ENCODE results near the gene DOK3. TPM values are rescaled to one million over a fixed set of nuclear protein-coding genes. Genes with fewer than 3 reads are reported as not detected.

The DOK3 gene
- total and polyA plus RNA-seq, 10 of the 15 experiments (the other 5 are each of a cell fraction or from before 2014, with no cell fraction given), result 6.6 to 107 (median 52.1) TPM

DNA sequence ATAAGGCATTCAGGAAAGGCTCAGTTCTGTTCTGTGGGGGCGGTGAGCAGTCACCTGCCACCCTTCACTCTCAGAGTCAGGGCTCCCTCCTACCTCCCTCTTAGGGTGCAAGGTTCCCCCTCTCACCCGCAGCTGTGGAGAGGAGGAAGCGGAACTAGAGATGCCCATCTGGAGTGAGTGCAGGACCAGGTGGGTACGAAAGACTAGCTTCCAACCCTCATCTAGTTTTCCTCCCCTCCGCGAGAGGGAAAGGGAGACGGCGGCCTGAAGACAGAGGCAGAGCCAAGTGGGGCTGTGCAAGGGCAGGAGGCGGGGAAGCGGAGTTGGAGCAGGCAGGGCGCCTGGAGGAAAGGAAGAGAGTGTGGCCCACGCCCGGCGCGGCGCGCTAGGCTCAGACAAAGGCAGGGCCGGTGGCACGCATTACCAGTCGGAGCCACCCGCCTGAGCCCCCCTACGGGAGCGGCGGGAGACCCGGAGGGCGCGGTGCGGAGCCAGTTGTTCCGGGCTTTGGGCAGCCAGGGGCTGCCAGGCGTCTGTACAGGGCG is 55.7 kb downstream of the DOK3 start (continued):
- TF ChIP-seq, protein P1, sequence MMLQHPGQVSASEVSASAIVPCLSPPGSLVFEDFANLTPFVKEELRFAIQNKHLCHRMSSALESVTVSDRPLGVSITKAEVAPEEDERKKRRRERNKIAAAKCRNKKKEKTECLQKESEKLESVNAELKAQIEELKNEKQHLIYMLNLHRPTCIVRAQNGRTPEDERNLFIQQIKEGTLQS (IDR thresholded peaks at IDR 0.05; ENCODE audit: borderline replicate concordance, extremely low read depth, low read depth, low read length), result no peak
- TF ChIP-seq SPI1 (IDR thresholded peaks at IDR 0.05; ENCODE audit: borderline replicate concordance, insufficient read depth, low read depth, low read length), result peak; percentile 21; the same call in 1 of the 2 replicates
- peak; percentile 49 for TF ChIP-seq RAD51 (IDR thresholded peaks at IDR 0.05)
- TF ChIP-seq, protein P2, sequence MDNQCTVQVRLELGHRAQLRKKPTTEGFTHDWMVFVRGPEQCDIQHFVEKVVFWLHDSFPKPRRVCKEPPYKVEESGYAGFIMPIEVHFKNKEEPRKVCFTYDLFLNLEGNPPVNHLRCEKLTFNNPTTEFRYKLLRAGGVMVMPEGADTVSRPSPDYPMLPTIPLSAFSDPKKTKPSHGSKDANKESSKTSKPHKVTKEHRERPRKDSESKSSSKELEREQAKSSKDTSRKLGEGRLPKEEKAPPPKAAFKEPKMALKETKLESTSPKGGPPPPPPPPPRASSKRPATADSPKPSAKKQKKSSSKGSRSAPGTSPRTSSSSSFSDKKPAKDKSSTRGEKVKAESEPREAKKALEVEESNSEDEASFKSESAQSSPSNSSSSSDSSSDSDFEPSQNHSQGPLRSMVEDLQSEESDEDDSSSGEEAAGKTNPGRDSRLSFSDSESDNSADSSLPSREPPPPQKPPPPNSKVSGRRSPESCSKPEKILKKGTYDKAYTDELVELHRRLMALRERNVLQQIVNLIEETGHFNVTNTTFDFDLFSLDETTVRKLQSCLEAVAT (IDR thresholded peaks at IDR 0.05), result 0 out of 2 replicates have a peak, but pooled peaks have one; percentile 49

DNA sequence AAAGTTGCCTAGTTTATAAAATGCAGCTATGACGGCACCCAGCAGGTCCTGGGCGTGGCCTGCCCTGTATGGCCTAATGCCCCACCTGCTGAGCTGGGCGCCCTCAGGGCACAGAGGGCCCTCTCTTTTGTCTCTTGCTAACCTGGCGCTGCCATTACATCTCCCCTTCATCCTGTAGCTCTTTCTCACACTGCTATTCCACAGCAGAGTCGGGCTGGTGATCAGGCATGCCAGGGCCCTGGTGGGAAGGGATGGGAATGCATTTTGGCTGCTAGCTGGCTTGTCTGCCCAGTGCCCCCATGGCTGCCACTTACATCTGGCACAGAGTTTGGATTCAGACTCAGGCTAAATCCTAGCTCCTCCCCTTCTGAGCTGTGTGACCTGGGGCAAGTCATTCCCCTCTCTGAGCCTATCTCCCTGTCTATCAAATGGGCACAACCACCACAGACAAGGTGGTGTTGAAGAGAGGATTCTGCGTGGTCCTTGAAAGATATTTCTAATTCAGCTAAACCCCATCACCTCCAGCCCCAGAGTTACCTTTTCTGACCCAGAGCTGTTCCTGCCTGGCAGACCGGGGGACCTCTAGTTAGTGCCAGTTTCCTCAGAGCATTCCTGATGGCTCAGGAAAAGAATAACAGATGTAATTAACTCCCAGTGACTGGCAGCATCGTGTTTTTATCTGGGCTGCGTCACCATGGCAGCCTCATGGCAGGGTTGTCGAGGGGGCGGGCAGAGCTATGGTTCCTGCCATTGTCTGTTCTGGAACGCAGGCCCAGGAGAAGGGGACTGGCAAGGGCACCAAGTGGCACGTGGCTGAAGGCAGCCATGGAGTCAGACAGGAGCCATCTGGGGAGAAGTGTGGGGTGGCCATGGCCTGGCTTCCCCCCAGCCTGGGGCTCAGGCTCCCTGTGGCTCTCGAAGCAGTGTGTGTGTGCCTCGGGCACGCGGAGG is 56.7 kb downstream of the DOK3 start:
- H3K4me3 ChIP-seq, result no peak overlapping the region
- no peak overlapping the region for H3K9ac ChIP-seq (ENCODE audit: control insufficient read depth, insufficient read depth, low read length)
- in situ Hi-C loops (cut with MboI), result no loop called here

More for the DNA sequence above, 56.7 kb downstream of the DOK3 start:
- TF ChIP-seq, protein P3, sequence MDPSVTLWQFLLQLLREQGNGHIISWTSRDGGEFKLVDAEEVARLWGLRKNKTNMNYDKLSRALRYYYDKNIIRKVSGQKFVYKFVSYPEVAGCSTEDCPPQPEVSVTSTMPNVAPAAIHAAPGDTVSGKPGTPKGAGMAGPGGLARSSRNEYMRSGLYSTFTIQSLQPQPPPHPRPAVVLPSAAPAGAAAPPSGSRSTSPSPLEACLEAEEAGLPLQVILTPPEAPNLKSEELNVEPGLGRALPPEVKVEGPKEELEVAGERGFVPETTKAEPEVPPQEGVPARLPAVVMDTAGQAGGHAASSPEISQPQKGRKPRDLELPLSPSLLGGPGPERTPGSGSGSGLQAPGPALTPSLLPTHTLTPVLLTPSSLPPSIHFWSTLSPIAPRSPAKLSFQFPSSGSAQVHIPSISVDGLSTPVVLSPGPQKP (IDR thresholded peaks at IDR 0.05; ENCODE audit: low read depth, low read length), result no peak
- TF ChIP-seq, protein P4, sequence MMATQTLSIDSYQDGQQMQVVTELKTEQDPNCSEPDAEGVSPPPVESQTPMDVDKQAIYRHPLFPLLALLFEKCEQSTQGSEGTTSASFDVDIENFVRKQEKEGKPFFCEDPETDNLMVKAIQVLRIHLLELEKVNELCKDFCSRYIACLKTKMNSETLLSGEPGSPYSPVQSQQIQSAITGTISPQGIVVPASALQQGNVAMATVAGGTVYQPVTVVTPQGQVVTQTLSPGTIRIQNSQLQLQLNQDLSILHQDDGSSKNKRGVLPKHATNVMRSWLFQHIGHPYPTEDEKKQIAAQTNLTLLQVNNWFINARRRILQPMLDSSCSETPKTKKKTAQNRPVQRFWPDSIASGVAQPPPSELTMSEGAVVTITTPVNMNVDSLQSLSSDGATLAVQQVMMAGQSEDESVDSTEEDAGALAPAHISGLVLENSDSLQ (IDR thresholded peaks at IDR 0.05), result peak; percentile 78
- TF ChIP-seq SMARCA5 (IDR thresholded peaks at IDR 0.05), result peak; percentile 68
- TF ChIP-seq WRNIP1 (IDR thresholded peaks at IDR 0.05; ENCODE audit: borderline replicate concordance, low read depth, low read length), result no peak
- no peak overlapping the region for H3K4me2 ChIP-seq (ENCODE audit: control insufficient read depth, insufficient read depth)
- no peaks in the 10 kb centered on the region for H3K9me3 ChIP-seq (replicated peaks; ENCODE audit: control insufficient read depth, insufficient read depth, low read length)
- no peaks in the 10 kb centered on the region for H3K36me3 ChIP-seq (ENCODE audit: control insufficient read depth in 2 of 2, insufficient read depth in 2 of 2, low read length in 1 of 2)
- BruUV-seq (replicated peaks), result no TSS peak
- RAD21 ChIA-PET (ENCODE audit: unreplicated experiment), result interaction anchor here (0.9 to 13.5 kb wide), 12 partner anchors 8 to 100 kb away, joined by 3 to 291 read pairs (median 5); partner anchors contain the start of genes DOK3, F12, GRK6 and PRR7
- H3K27me3 ChIP-seq (replicated peaks in 1 of 2; ENCODE audit: control insufficient read depth in 2 of 2, insufficient read depth in 2 of 2, low read length in 1 of 2), result no peaks in the 10 kb centered on the region
- DNase-seq (ENCODE audit: low read depth, low spot score) (no peak), ATAC-seq (no peak), FAIRE-seq (no peak)
- SMC1A ChIA-PET (ENCODE audit: uncharacterized antibody, unreplicated experiment), result interaction anchor here (1.0 to 5.1 kb wide), 9 partner anchors 8 to 134 kb away, joined by 5 to 92 read pairs (median 9); partner anchors contain the start of genes F12, GRK6 and PFN3
- 92% methylated on average over 17 of the region's 17 CpGs for WGBS (ENCODE audit: insufficient coverage, insufficient replicate concordance, low lambda C conversion rate, missing lambda C conversion rate)
- POLR2A ChIA-PET, result interaction anchor here (1.3 to 13.6 kb wide), 6 partner anchors 8 to 88 kb away, joined by 3 to 358 read pairs (median 26); partner anchors contain the start of gene GRK6
- H3K27ac ChIP-seq (ENCODE audit: control insufficient read depth, insufficient read depth), result no peak overlapping the region
- no peak overlapping the region for H2AFZ ChIP-seq (ENCODE audit: control insufficient read depth, low read depth, low read length)
- H3K4me1 ChIP-seq (ENCODE audit: control insufficient read depth, insufficient read depth, low read length), result peaks cover 13% of the 10 kb centered on the region
- no peaks in the 10 kb centered on the region for H4K20me1 ChIP-seq (ENCODE audit: control insufficient read depth, insufficient read depth)
- intact Hi-C loops (cut with micrococcal nuclease; ENCODE audit: unreplicated experiment), result no loop called here
- H3K79me2 ChIP-seq (ENCODE audit: control insufficient read depth, insufficient read depth, low read length), result peaks cover 7% of the 10 kb centered on the region
- CTCF ChIA-PET, result interaction anchor here (0.6 to 16.4 kb wide), 19 partner anchors 9 to 143 kb away, joined by 3 to 391 read pairs (median 9); partner anchors contain the start of genes DOK3, GRK6, LMAN2 and MXD3

All from GM12878 (cell line).